Neural cell (in vitro differentiated cells): ENCODE measurements around the gene SLC37A3. TPM values are rescaled to one million over a fixed set of nuclear protein-coding genes. Genes with fewer than 3 reads are reported as not detected.

ENCODE experiments used
- H2AFZ ChIP-seq: fragments of 200-600, 300-800 bp; sonication (generic), shearing (Covaris generic); 2 replicates; pipeline ENCODE4 v1.6.0; 2014; ENCODE audit warnings: low read depth, mild to moderate bottlenecking, antibody characterized with exemption, low read length, moderate library complexity
- H3F3A ChIP-seq: fragments of 200-600 bp; shearing (Covaris generic); 2 replicates; pipeline ENCODE4 v1.6.1; 2016; ENCODE audit warnings: mild to moderate bottlenecking, moderate library complexity, mixed read lengths, antibody characterized with exemption, low read length; ENCODE audit not compliant: insufficient read depth, poor library complexity, severe bottlenecking
- H3K27ac ChIP-seq: fragments of 200-600, 300-800 bp; sonication (generic), shearing (Covaris generic); 2 replicates; pipeline ENCODE4 v1.5.1; 2014; ENCODE audit warnings: mild to moderate bottlenecking, low read length, moderate library complexity
- H3K27me3 ChIP-seq: fragments of 300-800, 200-600 bp; sonication (generic), shearing (Covaris generic); 2 replicates; pipeline ENCODE4 v1.6.0; 2014; ENCODE audit warnings: mild to moderate bottlenecking, low read depth, low read length, moderate library complexity; ENCODE audit not compliant: insufficient read depth
- H3K36me3 ChIP-seq: fragments of 300-800, 200-600 bp; sonication (generic), shearing (Covaris generic); 2 replicates; pipeline ENCODE4 v1.5.1; 2014; ENCODE audit warnings: mild to moderate bottlenecking, antibody characterized with exemption, low read length, moderate library complexity; ENCODE audit not compliant: insufficient read depth
- H3K4me2 ChIP-seq: fragments of 300-800, 200-600 bp; sonication (generic), shearing (Covaris generic); 2 replicates; pipeline ENCODE4 v1.6.0; 2014; ENCODE audit warnings: mild to moderate bottlenecking, low read length
- H3K4me3 ChIP-seq: fragments of 300-800, 200-600 bp; sonication (generic), shearing (Covaris generic); 2 replicates; pipeline ENCODE4 v1.5.1; 2014; ENCODE audit warnings: mild to moderate bottlenecking, low read length, moderate library complexity
- H3K79me2 ChIP-seq: fragments of 200-600 bp; shearing (Covaris generic); replicated peaks from 2 replicates; pipeline ENCODE4 v1.6.0; 2014; ENCODE audit warnings: mild to moderate bottlenecking, low read length, moderate library complexity; ENCODE audit not compliant: insufficient read depth
- H3K9ac ChIP-seq: fragments of 300-800, 200-600 bp; sonication (generic), shearing (Covaris generic); 2 replicates; pipeline ENCODE4 v1.6.1; 2016; ENCODE audit warnings: mild to moderate bottlenecking, low read length, mixed read lengths
- H3K9me2 ChIP-seq: fragments of 200-600 bp; shearing (Covaris generic); 2 replicates; pipeline ENCODE4 v1.6.1; 2016; ENCODE audit warnings: mild to moderate bottlenecking, low read length, mixed read lengths; ENCODE audit not compliant: insufficient read depth
- H3K9me3 ChIP-seq: fragments of 200-600, 300-800 bp; sonication (generic), shearing (Covaris generic); 2 replicates; pipeline ENCODE4 v1.6.1; 2016; ENCODE audit warnings: mild to moderate bottlenecking, mixed run types, low read length, moderate library complexity, mixed read lengths
- H4K20me1 ChIP-seq: fragments of 200-600 bp; shearing (Covaris generic); 2 replicates; pipeline ENCODE4 v1.6.1; 2016; ENCODE audit warnings: mild to moderate bottlenecking, mixed run types; ENCODE audit not compliant: insufficient read depth
- CTCF ChIP-seq: fragments of 450-650 bp; IDR thresholded peaks from 2 replicates; pipeline ENCODE4 v1.5.1; 2014; ENCODE audit warnings: antibody characterized with exemption, mild to moderate bottlenecking, moderate library complexity; ENCODE audit not compliant: poor library complexity, severe bottlenecking
- EP300 ChIP-seq: fragments of 450-650 bp; conservative IDR thresholded peaks from 2 replicates; pipeline ENCODE4 v1.6.1; 2014; ENCODE audit warnings: antibody characterized with exemption, mild to moderate bottlenecking, moderate library complexity; ENCODE audit not compliant: poor library complexity, severe bottlenecking
- EZH2 ChIP-seq: fragments of 200-600, 300-800 bp; shearing (Covaris generic), sonication (generic); IDR thresholded peaks from 2 replicates; pipeline ENCODE4 v1.6.1; 2014; ENCODE audit warnings: antibody characterized with exemption, low read length, borderline replicate concordance, mild to moderate bottlenecking; ENCODE audit not compliant: insufficient read depth, poor library complexity, severe bottlenecking
- MXI1 ChIP-seq: fragments of 450-650 bp; conservative IDR thresholded peaks from 2 replicates; pipeline ENCODE4 v1.6.1; 2014; ENCODE audit warnings: antibody characterized with exemption, mild to moderate bottlenecking; ENCODE audit not compliant: poor library complexity, severe bottlenecking
- POLR2AphosphoS5 ChIP-seq: IDR thresholded peaks from 2 replicates; pipeline ENCODE4 v1.6.1; 2012
- RAD21 ChIP-seq: fragments of 450-650 bp; conservative IDR thresholded peaks from 2 replicates; pipeline ENCODE4 v1.6.1; 2014; ENCODE audit warnings: antibody characterized with exemption, mild to moderate bottlenecking, moderate library complexity
- REST ChIP-seq: IDR thresholded peaks from 2 replicates; pipeline ENCODE4 v1.6.1; 2012; ENCODE audit warnings: borderline replicate concordance
- SMC3 ChIP-seq: fragments of 450-650 bp; conservative IDR thresholded peaks from 2 replicates; pipeline ENCODE4 v1.6.1; 2014; ENCODE audit warnings: antibody characterized with exemption, mild to moderate bottlenecking, moderate library complexity; ENCODE audit not compliant: poor library complexity
- TAF1 ChIP-seq: IDR thresholded peaks from 2 replicates; pipeline ENCODE4 v1.6.1; 2012; ENCODE audit warnings: low read depth
- polyA plus RNA-seq: library from polyadenylated mRNA; depleted of rRNA; stranded (reverse); fragments of >200 nt; gene quantifications from 2 replicates; pipeline ENCODE4 v1.2.3, GENCODE V29; 2014

SLC37A3 gene
- polyA plus RNA-seq, 1 donor from 2014 or later: 176 TPM

GRCh38 chr7:140425718-140426117 lies 27.4 kb upstream of the SLC37A3 start:
- Histone ChIP-seq H3K27me3 (no peaks in the 10 kb centered on the region), H3K9ac (no peak overlapping the region), H3K4me3 (no peak overlapping the region), H3K27ac (no peak overlapping the region), H3K9me2 (no peaks in the 10 kb centered on the region), H3K36me3 (no peaks in the 10 kb centered on the region), H3K9me3 (no peaks in the 10 kb centered on the region), H3K4me2 (no peak overlapping the region), H4K20me1 (no peaks in the 10 kb centered on the region), H3K79me2 (no peaks in the 10 kb centered on the region), H2AFZ (no peak overlapping the region), H3F3A (no peaks in the 10 kb centered on the region)
- TF ChIP-seq RAD21 (no peak), SMC3 (no peak), EZH2 (no peak), MXI1 (no peak), POLR2AphosphoS5 (no peak), CTCF (no peak), EP300 (no peak), TAF1 (no peak), REST (no peak)

GRCh38 chr7:140423501-140423900 lies 25.2 kb upstream of the SLC37A3 start:
- H3K9me2 ChIP-seq: no peaks in the 10 kb centered on the region
- no peaks in the 10 kb centered on the region for H3K27me3 ChIP-seq
- no peak for TF ChIP-seq REST
- no peak for TF ChIP-seq MXI1
- no peak overlapping the region for H3K4me2 ChIP-seq
- H3F3A ChIP-seq: no peaks in the 10 kb centered on the region
- H3K4me3 ChIP-seq: no peak overlapping the region
- H3K79me2 ChIP-seq: no peaks in the 10 kb centered on the region
- H3K36me3 ChIP-seq: no peaks in the 10 kb centered on the region
- H4K20me1 ChIP-seq: no peaks in the 10 kb centered on the region
- H2AFZ ChIP-seq: no peak overlapping the region
- no peak overlapping the region for H3K9ac ChIP-seq
- no peak overlapping the region for H3K27ac ChIP-seq
- no peaks in the 10 kb centered on the region for H3K9me3 ChIP-seq
